Measurements from ENCODE around the gene DCDC2C.
"Not testable (repeated sequence)": the region's sequence is repeated elsewhere in the genome, so short reads cannot be mapped to it uniquely, and the experiment has no call there.

The DCDC2C gene

DNA sequence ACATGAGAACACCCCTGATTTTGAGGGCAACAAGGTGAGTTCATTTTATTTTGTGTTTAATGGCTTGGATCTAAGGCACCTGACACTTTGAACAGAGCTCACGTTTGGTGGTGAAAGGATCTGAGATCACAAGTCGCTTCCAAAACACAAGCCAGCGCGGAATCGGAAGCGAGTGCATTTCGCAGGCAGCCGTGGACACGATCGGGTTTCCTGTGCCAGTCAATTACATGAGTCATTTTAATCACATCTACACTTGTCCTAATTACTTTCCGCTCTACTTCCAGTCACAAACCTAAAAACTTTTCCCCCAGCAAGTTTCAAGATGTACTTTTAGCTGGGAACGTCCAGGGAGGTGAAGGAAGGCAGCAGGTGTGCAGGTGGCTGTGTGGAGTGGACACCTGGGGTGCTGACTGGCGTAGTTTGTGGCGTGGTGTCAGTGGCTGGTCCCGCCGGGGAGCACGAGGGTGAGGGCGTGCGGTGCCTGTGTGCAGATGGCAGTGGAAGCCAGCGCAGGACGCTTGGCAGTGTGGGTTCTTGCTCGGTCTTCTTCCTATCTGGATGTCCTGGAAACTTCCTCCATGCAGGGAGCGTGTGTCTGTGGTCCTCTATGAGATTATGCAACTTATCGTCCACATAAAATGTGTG, 75.6 kb downstream of the DCDC2C start:
- peak; percentile 41 for DNase-seq

DNA sequence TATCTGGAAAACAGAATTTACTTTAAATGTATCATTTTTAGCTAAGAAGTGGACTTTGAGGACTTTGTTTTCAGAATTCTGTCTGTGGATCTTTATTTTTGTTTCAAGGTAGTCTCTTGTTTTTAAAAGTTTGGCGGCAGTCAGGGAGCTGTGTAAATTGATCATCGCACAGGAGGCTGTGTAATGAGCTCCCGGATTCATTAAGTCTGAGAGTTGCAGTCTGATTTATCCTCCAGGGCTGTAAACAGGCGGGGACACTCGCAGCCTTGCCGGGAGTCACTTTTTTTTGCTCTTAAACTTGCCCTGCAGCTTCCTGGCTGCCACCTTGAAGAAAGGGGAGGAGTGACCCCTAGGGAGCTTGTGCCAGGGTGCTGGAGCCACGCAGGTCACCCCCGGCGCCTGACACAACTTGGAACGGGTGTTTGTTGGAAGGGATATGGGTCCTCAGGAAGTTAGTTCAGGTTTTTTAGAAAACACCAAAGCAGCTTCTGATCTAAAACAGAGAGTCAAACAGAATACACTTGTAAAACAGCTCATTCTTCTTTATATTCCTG, 76.2 kb downstream of the DCDC2C start:
- DNase-seq: no peak

DNA sequence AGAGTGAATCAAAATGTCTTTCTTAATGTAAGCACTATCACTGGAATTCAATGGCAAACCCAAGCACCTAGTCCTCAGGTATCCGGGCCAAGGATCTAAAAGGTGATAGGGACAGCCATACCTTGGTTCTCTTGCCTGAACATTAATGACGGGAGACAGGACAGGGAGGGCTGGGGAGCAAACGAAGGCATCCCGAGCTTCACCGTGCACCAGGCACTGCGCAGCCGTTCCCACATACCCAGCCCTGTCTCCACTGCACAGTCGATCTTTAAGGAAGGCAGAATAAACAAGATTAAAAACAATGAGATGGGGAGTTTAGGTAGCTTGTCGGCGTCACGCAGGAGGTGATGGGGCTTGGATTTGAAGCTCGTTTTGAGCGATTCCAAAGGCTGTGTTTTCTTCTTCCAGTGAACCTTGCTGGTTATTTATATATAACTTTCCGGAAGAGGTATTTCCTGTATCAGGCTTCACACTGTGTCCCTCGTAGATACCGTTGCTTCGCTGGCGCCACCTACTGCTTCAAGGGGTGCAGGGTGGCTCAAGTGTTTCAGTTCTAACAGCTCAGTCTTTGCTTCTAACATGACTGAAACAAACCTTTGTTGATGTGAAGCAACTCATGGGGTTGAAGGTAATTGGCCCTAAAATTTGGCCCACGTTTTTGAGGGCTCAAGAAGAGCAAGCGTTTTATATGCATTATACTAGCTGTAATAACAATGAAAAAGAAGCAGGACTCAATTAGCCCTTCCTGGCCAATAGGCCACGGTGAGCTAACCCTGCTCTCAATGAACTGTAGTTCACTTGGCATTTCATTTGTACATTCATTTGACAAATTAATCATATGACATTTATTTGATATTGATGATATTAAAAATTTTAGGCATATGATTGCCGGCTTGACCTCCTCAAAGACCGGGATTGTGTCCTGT, 77.4 kb downstream of the DCDC2C start:
- peak; percentile 77 for DNase-seq

DNA sequence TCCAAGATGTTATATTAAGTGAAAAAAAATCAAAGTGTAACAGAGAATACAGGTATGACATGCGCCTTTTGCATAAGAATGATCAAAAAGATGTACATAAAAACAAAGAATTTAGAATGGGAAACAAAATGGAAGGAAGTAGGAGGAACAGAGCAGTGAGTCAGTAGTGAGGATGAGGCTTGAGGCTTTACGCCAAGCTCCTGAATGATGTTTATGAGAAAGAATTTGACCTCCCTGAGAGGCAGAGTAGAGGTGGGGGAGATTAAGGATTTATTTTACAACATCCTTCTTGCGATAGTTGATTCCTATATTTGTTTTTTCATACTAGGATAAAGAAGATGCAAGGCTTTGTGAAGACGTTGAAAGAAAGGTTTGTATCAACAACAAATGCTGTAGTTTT, 81.4 kb downstream of the DCDC2C start:
- DNase-seq: no peak

DNA sequence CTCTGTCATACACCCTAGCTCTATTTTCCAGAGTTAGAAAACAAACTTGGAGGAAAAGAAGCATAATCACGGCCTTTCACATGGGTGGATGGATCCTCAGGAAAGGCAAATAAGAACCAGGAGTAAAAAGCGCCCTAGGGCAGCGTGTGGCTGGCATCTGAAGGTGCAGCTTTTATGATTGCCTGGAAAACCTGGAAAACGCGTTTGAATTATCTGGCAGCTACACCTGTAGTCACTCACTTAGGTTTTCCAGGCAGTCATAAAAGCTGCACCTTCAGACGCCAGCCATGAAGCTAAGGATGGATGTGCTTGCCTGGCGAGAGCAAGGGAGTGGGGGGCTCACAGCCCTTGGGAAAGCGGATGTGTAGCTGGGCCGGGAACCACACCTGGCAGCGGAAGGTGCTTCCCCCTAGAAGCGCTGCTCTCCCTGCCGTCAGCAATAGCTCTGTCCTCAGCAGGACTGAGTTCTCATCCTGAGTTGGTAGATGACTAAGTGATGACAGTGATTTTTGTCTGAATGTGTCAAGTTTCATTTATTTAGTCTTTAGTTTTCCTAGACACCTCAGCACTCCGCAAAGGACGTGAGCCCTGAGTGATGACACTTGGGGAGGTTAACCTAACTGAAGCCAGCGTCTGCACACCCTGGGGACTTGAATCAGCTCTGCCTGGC, 82.0 kb downstream of the DCDC2C start:
- no peak for DNase-seq

DNA sequence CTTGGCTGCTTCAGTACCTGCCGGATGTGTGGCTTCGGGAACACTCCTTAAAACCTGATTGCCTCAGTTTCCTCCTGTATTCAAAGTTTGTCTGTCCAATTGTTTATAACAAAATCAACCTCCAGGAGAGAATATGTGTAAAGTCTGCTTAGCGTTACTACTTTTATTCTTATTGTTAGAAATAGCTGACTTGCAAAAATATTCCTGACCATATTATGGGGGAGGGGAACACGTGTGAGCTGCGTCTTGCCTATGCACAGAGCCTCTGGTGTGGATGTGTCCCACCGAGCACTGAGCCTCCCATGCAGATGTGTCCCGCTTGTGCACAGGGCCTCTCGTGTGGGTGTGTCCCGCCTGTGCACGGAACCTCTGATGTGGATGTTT, 82.5 kb downstream of the DCDC2C start:
- no peak for DNase-seq

DNA sequence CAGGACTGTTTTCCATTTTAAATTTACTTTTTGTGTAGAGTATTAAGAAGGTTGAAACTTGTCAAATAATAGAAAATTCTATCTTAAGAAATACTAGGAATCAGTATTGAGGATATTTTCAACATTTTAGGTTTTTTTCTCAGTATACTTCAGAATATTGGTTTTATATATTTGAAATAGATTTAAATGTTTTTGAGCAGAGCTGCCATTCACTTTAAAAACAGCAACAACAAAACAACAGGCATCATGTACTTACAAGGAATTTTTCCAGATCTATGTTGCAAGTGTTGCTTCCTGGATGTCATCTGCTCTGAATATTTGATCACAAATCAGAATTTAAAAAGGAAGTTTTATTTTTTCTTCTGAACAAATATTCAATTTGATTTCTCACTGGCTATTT, 84.4 kb downstream of the DCDC2C start:
- no peak for DNase-seq

DNA sequence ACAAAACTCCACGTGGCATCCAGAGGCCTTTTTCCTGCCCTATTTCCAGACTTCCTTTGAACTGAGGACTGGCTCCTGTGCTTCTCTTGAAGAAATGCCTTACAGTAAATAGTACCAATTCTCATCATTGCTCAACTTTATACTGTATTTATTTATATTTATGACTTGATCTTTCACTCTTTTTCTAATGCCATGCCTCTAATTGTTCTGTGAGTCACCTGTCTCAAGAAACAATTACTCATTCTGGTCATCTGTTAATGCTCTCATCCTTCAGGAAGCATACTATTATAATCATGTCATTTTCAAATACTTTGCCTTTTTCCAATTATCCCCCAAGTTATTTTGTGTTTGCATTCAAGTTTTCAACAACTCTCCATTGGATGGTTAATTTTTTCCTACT, 85.9 kb downstream of the DCDC2C start:
- DNase-seq: no peak

DNA sequence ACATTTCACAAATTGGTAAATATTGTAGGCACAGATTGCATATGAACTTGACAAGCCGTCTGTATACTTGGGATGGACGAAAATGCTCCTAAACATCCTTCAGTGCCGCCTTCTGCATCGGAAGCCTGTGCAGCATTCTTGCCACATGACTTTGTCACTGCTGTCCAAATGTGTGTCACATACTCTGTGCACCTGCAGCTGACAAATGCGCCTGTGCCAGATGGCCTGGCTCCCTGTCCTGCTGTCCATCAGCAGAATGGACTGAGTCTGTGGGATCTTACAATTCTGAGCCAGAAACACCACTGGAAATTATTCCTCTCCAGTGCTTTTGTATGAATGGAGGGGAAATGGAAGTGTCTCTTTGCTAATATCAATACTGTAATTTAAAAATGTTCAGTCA, 89.9 kb downstream of the DCDC2C start:
- DNase-seq: no peak

DNA sequence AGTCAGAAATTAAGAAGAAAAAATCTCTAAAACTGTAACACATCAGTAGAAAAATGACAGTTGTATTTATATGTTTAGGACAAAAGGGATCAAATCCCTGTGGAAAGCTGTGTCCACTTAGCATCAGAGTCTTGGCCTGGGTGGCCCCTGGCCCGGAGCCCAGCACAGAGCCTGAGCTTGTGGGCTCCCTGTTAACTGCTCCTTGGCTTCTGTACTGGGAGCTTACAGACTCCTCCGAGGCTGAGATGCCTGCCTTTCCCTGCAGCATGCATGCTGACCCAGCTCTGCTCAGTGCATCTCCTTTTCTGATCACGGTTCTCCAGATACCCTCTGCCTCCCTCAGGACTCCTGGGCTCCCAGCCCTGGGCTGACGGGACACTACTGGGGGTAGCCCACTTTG, 98.1 kb downstream of the DCDC2C start:
- DNase-seq: no peak

DNA sequence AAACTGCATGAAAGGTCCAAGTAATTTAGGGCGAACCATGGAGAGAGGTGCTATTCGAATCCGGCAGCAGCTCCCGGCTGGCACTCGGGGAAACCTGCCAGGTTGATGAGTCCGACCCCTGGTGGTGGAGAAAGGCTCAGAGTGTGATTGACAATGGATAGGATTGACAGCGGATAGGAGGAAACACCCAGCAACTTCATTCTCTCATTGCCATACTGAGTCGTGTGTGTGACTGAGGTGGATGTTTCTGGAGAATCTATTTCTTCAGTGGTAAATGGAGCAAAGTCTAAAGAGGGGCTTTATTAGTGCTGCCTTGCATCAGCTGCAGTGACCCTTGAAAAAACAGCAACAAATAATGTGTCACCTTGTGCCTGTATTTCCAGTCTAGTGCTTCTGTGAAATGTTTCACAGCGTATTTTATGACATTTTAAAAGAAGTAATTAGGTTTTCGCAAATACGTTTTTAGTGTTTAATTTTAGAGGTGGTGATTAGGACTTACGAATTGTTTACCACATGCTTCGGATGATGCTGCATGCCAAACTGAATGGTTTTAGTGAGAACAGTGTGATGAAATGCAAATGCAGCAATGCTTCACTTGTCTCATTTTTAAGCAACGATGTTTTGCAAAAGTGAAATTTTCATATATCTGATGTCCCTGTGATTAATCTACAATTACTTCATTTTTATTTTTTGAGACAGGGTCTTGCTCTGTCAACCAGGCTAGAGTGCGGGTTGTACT, 102.0 kb downstream of the DCDC2C start:
- DNase-seq: peak; percentile 19

DNA sequence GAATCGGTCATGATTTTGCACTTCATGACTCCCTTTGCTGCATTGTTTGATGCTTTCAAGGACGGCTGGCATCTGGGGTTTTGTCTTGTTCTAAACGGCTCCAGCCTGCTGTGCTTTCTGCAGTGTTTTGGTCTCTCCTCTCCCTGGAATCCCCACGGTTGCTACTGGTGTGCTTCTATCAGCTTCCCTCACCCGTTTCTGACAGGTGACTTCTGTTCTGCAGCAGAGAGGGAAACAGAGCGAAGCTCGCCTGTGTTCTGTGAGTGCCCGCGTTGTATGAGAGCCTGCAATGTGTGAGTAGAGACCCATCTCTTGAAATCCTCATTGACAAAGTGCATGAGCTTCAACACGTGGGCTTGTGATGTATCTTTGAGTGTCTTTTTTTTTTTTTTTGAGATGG, 102.8 kb downstream of the DCDC2C start:
- DNase-seq: no peak

DNA sequence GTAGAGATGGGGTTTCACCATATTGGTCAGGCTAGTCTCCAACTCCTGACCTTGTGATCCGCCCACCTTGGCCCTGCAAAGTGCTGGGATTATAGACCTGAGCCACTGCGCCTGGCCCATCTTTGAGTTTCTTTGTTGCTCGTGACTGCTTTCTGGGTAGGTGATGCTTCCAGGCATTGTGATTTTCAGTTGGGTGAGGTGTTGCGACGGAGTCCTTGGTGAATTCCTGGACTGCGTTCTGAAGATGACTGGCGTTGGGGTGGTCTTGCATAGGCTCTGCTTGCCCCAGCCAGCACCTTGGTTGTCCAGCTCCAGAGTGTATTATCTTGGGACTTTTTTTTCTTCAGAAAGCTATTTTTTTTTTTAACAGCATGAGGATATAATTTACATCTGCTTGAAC, 103.4 kb downstream of the DCDC2C start:
- DNase-seq: no peak

DNA sequence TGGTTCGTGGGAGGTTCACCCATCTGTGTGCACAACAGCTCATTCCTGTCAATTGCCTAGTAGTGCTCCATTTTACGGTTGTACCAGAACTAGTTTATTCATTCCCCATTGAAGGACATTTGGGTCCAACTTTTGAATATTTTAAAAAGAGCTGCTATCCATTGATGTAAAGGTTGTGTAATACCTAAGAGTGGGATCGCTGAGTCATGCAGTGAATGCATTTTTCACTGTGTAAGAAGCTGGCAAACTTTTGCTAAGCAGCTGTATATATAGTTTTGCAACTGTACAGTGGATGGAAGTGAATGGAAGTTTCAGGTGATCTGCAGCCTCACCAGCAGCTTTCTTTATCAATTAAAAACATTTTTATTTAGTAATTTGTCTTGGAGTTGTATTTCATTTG, 104.5 kb downstream of the DCDC2C start:
- no peak for DNase-seq

DNA sequence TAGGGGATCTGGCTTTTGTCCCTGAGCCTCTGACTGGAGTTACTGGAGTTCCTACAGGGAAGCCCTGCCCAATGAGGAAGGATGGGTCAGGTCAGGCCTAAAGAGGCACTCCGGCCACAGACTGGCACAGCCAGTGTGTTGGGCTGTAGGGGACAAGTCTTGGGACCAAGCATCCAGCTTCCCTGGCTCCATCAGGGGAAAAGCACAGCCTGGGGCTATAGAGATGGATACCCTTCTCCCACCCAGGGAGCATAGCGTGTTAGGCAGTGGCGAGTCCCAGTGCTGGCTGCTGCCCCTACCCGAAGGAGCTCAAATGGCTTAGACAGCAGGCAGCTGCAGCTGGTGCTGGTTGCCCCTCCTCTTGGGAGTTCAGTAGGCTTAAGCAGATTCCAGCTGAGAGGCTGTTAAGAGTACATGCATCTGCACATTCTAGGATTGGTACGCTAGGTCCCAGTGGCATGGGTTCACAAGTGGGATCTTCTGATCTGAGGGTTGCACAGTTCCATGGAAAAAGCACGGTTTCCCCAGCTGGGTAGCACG, 111.4 kb downstream of the DCDC2C start:
- DNase-seq: peak; percentile 66

DNA sequence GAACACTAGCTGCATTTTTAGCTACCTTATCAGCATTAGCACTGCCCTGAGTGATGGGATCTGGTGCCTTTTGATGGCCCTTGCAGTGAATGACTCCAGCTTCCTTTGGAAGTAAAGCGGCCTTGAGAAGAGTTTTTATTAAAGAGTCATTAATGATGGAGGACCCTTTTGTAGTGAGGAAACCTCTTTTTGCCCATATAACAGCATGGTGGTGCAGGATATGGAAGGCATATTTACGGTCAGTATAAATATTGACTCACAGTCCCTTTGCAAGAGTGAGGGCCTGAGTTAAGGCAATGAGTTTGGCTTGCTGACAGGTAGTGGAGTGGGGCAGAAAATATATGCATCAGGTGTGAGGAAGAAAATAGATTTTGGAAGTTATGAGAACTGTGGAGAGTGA, 113.8 kb downstream of the DCDC2C start:
- not testable (repeated sequence) for DNase-seq

DNA sequence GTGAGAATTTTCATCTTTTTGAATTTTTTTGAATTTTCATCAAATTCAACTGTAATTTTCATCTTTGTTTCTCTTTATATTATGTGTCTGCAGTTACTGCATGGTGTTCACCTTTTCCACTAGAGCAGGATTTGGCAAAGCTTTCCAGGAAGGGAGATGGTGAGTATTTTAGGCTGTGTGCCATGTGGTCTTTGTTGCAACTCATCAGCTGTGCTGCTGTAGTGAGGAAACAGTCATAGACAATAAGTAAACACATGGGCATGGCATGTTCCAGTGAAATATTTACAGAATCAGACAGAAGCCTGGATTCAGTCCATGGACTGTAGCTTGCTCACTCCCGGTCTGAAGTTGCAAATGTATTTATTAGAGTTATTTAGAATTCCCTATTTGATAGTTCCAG, 120.4 kb downstream of the DCDC2C start:
- peak; percentile 75 for DNase-seq

DNA sequence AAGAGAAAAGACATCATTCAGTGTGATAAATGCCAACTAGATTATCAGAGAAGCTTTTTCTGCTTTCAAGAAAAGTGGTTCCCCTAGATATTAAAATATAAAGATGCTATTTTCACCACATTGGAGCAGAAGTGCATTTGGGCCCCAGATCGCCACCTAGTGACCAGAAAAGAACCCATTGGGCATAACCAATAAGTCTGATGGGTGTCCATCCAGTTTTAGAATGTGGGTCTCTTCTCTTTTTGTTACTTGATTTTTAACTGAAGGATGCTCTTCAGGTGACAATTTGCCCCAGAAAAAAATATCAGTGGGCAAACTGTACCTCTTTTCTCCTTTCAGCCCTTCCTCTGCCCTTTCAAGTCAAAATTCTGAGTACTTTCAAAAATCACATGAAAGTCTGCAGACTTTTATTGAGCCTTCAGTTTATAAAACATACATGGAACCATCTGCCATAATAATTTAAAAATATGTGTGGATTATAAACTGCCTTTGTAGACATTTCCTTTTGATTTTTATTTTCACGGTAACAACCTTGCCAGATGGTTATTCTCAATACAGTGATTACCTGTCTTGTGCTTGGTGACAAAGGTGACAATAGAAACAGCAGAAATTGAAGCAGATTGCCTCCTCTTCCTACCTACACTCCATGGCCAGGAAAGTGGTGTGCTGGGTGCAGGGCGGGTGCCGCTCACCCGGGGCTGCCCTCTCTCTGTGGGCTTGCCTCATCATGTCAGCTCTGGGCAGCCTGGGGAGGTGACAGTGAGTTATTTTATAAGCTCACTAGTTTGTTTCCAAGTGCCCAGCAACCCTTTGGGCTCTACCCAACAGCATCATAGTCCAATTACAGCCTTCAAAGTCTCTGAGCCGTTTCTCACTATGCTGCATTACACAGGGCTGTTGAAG, 124.5 kb downstream of the DCDC2C start:
- no peak for DNase-seq

DNA sequence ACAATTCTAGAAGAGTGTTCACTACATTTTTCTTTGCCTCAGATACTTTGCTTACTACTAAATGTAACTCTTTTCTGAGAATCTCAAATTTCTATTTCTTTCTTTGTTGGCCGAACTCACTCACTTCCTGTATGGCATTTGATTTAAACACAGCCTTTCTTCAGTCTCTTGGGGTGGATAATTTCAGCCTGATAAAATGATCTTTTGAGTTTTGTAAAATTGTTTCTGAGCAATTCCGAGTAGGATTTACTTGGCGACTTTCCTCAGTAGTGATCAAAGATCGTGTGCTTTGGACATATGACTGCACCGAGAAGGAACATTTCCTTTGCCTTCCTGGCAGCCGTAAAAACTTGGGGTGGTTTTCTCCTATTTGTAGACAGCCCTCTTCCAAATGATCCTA, 127.4 kb downstream of the DCDC2C start:
- DNase-seq: no peak

DNA sequence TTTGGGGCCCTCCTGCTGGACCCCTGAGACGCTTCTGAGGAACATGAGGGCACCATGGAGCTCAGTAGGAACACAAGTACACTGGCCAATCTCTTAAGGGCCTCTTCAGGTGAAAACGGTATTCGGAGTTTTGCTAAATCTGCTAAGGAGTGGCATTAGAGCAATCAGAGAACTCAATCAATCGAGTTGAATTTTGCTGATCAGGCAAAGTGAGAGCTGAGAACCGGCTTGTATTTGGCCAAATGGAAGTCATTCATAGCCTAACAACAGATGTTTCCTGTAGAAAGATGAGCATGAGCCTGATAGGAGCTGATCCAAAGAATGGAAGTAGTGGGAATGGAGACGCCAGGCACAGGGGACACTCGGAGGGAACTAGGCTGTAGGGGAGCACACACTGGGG, 133.7 kb downstream of the DCDC2C start:
- no peak for DNase-seq

DNA sequence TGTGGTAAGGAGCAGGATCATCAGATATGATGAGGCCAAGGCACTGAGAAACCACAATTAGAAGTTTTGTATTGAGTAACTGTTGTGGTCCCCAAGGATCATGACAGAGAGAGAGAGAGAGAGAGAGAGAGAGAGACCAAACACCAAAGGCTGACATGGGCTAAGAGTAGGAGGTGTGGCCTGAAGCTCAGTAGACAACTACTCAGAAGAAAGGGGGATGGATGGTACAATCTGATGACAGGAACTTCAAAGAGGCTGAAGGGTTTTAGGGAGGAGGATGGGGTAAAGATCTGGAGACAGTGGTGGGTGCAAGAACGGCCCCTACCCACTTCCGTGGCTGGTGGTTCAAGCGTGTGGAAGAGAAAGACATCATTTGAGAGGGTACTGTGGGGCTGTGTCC, 135.0 kb downstream of the DCDC2C start:
- DNase-seq: no peak

DNA sequence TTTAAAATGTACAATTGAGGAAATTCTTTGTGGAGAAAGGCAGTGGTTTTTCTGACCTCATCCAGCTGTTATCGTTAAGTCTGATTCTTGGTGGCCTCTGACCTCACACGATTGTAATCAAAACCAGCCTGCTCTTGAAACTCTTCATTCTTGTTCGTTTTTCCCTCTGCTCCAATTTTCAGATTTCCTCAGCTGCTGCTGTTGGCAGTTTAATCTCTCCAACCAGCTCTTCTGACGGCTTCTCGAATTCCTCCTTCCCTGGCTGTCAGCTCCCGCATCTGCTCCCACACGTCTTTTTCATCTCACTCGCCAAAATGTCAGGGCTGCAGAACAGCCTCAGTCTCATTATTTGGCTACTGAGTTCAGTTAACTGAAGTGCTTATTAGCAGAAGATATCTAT, 136.1 kb downstream of the DCDC2C start:
- no peak for DNase-seq

Data from NCI-H345 (cell line).